Fibroblast of skin of right quadriceps (primary cell): ENCODE data around the gene PRM3.

Experiments
- DNase-seq: peaks from one replicate; pipeline ENCODE4 v3.0.0-alpha.2; 2013

Gene PRM3

GRCh38 chr16:11258553-11259492 is 14.6 kb downstream of the PRM3 start:
- no peak for DNase-seq

DNA sequence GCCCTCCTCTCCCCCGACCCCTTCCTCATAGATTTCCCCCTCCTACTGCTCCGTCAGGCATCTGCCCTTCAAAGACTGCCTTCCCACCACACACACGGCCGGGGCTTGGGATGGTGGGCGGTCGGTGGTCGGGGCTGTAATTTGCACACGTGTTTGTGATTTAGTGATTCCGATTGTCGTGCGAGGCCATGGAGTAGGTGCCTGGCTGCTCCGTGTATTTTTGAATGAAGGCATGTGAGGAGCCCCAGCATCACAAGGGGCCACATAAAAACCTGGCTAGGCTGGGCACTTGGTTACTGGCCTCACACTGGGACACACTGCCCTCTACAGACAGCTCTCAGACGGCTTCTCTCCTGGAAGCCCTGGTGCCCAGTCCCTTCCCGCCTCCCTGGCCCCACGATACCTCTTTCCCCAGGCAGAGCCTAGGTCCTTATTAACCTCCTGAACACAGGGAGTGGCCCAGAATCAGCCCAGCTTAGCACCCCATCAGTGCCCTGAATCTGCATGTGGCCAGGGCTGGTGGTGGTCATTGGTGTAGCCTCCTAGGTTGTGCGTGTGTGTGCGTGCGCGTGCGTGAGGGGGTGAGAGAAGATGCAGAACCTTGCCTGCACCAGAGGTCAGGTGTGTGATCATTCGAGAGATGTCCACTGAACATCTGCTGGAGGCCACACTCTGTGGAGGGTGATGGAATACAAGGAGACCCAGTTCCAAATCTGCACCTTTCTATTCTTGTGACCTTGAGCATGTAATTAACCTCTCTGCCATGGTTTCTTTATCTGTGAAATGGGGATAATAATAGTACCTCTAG is 16.1 kb downstream of the PRM3 start:
- peak; percentile 80 for DNase-seq

DNA sequence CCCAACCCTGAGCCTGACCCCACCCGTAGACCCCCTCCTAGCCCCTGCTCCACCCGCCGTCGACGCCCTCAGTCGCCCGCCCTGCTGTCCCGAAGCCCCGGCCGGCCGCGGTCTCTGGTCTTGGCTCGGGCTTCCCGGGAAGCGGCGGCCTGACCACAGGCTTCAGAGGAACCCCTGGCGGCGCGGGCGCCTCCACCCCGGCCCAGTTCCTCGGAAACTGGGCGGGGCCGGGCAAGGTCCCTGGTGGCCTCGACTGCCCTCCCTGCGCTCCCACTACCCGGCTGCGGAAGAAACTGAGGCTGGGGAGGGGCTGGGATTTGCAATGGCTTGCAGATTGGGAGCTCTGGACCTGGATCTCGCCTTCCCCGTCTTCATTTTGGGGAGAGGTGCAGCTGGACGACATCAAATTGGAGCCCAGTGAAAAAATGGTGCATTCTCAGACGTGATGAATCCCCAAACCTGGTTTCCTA is 16.7 kb downstream of the PRM3 start:
- peak; percentile 44 for DNase-seq

DNA sequence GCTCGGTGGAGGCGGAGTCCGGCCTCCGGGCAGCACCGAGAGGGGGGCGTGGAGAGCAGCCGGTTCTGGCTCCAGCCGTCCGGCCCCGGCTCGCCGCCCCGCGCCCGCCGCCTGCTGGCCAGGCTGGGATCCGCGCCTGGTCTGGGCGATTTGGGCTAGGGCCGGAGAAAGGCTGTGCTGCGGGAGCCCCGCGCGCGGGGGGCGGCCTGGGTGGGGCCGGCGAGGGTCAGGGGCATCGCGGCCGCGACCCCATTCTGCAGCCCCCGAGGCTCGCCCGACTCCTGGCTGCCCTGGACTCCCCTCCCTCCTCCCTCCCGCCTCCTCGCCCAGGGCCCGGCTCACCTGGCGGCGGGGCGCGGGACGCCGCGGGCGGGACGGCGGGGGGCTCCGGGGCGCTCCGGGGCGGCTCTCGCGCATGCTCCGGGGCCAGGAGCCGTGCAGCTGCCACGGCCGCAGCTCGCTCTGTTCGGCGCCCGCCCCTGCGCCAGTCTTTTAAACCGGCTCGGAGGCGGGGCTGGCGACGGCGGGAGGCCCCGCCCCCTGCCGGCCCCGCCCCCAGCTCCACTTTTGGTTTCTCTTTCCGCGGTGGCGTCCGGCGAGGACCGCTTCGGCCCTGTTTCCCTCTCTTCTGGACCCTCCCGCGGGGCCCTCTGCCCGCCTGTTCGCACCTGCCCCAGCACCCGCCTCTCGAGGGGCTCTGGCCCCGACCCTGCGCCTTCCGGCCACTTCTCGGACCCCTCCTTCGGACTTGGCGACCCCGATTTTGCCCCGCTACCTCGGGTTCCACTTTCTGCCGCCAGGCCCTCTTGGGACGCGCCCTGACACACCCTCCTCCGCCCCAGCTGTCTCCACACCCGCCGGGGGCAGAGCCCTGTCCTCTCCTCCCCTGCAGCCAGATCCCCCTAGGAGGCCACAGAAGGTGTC is 17.4 kb downstream of the PRM3 start, which contains the start of gene SOCS1:
Gene SOCS1, minus strand, starts transcription at position 468 of the 924 bp plus-strand sequence. CDS start 726 bp downstream, outside the sequence.
- peak; percentile 88 for DNase-seq

DNA sequence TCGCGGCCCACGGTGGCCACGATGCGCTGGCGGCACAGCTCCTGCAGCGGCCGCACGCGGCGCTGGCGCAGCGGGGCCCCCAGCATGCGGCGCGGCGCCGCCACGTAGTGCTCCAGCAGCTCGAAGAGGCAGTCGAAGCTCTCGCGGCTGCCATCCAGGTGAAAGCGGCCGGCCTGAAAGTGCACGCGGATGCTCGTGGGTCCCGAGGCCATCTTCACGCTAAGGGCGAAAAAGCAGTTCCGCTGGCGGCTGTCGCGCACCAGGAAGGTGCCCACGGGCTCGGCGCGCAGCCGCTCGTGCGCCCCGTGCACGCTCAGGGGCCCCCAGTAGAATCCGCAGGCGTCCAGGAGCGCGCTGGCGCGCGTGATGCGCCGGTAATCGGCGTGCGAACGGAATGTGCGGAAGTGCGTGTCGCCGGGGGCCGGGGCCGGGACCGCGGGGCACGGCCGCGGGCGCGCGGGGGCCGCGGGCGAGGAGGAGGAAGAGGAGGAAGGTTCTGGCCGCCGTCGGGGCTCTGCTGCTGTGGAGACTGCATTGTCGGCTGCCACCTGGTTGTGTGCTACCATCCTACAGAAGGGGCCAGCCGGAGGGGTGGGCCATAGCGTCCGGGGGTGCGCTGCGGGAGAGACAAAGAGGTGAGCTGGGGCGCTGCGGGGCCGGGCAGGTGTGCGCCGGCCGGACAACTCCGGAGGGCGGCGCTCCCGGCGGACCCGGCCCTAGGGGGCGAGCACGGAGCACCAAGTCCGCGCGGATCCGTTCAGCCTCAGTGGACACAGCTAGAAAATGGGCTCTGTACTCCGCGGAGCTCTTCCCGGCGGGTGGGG is 18.3 kb downstream of the PRM3 start:
- peak; percentile 55 for DNase-seq

DNA sequence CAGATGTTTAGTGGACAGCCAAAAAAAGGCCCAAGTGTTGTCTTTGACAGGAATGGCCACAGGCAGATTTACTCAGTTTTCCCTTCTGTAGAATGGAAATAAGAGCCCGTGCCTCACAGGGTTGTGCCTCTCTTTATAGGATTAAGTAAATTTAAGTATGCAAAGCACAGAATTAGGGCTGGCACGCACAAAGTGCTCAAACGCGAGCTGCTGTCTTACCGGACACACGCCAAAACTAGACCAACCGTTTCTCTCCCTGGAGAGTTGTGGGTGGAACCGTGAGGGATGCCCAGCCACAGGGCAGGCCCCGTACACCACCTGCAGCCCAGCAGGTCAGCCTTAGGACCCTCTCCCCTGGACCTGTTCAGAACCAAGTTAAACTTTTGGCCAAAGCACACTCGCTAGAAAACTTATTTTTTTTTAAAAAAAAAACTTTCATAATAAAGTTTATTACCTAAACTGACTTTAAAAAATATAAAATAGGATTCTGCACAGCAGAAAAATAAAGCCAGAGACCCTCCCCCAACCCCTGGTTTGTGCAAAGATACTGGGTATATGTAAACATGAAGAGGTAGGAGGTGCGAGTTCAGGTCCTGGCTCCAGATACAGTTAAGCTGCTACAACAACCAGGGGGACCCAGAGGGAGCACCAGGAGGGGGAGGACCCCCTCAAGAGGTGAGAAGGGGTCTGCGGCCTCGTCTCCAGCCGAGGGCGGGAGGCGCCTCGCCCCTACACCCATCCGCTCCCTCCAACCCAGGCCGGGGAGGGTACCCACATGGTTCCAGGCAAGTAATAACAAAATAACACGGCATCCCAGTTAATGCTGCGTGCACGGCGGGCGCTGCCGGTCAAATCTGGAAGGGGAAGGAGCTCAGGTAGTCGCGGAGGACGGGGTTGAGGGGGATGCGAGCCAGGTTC is 19.2 kb downstream of the PRM3 start:
- DNase-seq: no peak

GRCh38 chr16:11253009-11253994 is 20.1 kb downstream of the PRM3 start:
- DNase-seq: no peak

- DNase-seq: no peak
Measured at GRCh38 chr16:11252482-11252931, 20.9 kb downstream of the PRM3 start.

- peak; percentile 86 for DNase-seq
Measured at GRCh38 chr16:11251525-11252481, 21.6 kb downstream of the PRM3 start.

DNA sequence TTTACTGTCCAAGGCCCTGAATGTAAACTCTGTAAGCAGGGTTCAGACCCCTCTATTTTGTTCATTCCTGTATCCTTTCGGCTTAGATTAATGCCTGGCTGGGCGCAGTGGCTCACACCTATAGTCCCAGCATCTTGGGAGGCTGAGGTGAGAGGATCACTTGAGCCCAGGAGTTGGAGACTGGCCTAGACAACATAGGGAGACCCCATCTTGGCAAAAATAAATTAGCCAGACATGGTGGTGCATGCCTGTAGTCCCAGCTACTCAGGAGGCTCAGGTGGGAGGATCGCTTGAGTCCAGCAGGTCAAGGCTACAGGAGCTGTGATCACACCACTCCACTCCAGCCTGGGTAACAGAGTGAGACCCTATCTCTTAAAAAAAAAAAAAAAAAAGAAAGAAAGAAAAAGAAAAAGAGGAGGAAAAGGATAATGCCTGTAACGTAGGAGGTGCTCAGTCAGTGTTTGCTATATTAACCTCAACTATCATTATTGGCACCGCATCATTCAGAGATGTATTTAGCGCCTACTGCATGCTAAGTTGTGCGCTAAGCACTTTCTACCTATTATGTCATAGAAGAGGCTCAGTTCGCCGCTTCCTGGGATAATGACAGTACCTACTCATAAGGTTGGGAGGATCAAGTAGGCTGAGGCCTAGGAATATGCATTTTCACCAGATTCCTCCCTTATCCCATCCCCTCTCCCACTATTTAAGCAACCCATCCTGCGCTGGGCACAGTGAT is 22.5 kb downstream of the PRM3 start:
- DNase-seq: no peak

DNA sequence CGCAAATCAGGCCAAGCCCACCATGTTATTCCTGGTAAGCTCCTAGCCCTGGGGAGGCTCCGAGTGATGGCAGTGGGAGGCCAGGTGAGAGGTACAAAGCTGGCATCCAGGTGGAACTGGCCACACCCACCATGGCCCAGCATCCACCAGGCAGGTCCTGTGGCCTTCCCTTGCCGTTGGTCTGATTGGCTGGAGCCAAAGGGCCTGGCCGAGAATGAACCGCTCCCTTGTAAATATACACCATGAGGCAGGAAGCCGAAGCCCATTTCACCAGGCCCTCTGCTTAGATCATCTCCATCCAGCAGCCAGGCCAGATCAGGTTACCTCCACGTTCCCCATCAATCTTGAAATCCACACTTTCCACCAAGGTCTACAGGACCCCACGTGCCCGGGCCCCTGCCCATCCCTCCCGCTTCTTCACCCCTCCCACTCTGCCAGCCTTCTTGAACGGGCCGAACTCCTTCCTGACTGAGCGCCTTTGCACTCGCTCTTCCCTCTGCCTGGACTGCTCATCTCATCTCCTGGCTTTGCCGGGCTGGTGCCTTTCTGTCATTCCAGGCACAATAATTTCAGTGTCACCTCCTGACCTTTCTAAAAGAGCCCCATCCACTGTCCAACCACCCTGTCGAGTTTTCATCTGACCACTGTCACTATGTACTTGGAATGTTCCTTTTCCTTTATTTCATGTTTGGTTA is 23.2 kb downstream of the PRM3 start:
- no peak for DNase-seq

DNA sequence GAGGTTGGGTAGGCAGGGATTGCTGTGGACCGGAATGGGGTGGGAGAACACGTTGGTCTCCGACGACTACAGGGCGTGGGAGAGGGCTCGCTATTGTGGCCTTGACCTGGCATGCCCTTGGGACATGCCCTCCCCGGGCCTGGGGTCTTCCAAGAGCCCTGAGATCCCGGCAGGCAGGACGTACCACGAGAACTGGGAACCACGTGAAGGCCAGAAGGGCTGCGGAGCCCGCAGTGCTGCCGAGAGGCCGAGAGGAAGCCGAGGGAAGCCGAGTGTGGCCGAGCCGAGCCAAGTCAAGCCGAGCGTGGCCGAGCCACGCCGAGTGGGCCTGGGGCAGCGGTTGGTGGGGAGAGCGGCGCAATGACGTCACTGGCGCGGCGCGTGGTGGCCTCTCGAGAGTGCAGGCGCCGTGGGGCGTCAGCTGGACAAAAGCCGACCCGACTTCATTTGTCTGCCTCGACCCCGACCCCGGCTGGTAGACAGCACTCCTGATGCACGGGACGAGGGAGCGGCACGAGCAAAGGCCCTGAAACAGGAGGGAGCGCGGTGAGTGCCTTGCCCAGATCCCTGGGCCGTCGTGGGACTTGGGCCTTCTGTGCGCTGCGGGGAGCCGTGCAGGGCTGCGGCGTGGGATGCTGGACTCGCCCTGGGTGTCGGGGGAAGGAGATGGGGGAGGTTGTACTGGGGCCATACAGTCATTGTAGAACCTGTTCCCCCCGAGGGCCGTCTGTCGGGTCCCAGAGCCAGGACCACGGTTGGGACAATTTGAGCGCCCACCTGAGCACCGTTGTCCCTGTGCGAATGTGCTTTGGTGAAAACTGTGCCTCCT is 24.0 kb downstream of the PRM3 start:
- no peak for DNase-seq

- no peak for DNase-seq
Measured at GRCh38 chr16:11248133-11248532, 25.3 kb downstream of the PRM3 start.

DNA sequence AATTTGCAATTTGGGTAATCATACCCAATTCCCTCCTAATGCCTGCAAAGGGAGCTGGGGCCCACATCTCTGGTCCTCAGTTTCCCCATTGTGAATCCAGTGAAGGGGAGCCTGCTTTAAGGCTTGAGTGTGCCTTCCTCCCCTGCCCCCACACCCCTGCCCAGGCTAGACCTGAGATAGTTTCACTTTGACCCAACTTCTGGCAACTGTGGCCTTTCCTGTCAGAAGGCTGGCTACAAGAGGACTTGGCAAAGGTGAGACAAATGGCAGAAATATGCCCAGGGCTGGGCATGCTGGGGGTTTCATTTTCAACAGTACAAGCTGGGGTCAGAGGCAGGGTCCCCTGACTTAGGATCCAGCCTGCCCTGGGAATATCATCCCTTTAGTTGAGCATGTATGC is 27.4 kb downstream of the PRM3 start:
- no peak for DNase-seq

DNA sequence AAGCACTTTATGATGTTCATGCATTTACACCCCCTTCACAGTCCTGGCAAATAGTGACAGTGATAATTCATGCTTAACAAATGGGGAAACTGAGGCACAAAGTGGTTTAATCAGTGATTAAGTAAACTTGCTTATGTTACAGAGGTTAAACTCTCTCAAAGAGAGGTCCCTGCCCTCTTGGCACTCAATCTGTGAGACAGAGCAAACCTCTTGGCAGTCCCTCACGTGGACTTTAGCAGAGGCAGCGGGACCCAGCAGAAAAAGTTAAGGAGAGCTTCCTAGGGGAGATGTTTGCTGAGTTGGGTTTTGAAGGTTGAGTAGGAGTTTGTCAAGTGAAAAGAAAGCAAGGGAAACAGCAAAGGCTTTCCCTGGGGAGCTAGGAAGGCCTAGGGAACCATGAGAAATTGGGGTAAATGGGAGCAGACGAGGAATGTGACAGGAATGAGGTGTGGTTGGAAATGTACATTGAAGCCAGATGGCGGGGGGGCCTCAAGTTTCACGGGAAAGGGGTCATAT is 28.1 kb downstream of the PRM3 start:
- no peak for DNase-seq
